Measurements from ENCODE around the gene STARD10. TPM values are rescaled to one million over a fixed set of nuclear protein-coding genes. Genes with fewer than 3 reads are reported as not detected.

STARD10 gene
- total and polyA plus RNA-seq, 9 donors = 36.8 to 56.1 (median 45.8) TPM

- Histone ChIP-seq H3K9me3 (no peaks in the 10 kb centered on the region), H3K36me3 (no peaks in the 10 kb centered on the region), H3K4me1 (ENCODE audit: insufficient read depth) (peaks cover 7% of the 10 kb centered on the region), H3K27ac (no peak overlapping the region), H3K27me3 (no peaks in the 10 kb centered on the region), H3K4me3 (no peak overlapping the region)
- DNase-seq = peak in 1 of 5 donors; percentile 30
- WGBS, 3 donors = 72 to 82% (median 73%) methylated on average over 7 of the region's 7 CpGs
- TF ChIP-seq EP300 (IDR thresholded peaks at IDR 0.05) = no peak
- no peak for TF ChIP-seq POLR2A (IDR thresholded peaks at IDR 0.05)
- TF ChIP-seq CTCF (IDR thresholded peaks at IDR 0.05) = no peak
- intact Hi-C loops (cut with DNase I) = no loop called here
Observed at GRCh38 chr11:72824020-72824419, 30.2 kb upstream of the STARD10 start.

- peaks cover 7% of the 10 kb centered on the region for H3K4me1 ChIP-seq (ENCODE audit: insufficient read depth)
- H3K27me3 ChIP-seq = no peaks in the 10 kb centered on the region
- peak overlapping the region in 1 of 2 donors; percentile 45 for H3K27ac ChIP-seq
- WGBS, 3 donors = 89 to 92% (median 89%) methylated on average over 9 of the region's 9 CpGs
- no peak overlapping the region for H3K4me3 ChIP-seq
- intact Hi-C loops (cut with DNase I) = no loop called here
- DNase-seq = peak in 4 of 5 donors; percentile 33 to 47 (median 40)
- H3K36me3 ChIP-seq = no peaks in the 10 kb centered on the region
- no peaks in the 10 kb centered on the region for H3K9me3 ChIP-seq
- no peak for TF ChIP-seq EP300 (IDR thresholded peaks at IDR 0.05)
- no peak for TF ChIP-seq CTCF (IDR thresholded peaks at IDR 0.05)
- no peak for TF ChIP-seq POLR2A (IDR thresholded peaks at IDR 0.05)
Observed at GRCh38 chr11:72823105-72823804, 29.4 kb upstream of the STARD10 start.

- no peaks in the 10 kb centered on the region for H3K9me3 ChIP-seq
- whole genome bisulfite sequencing, 3 donors = 4 to 5% (median 5%) methylated on average over 44 to 82 of the region's 82 CpGs
- H3K4me3 ChIP-seq = peak overlapping the region; percentile 41
- peak; percentile 92 to 97 (median 95) for DNase-seq
- intact Hi-C loops (cut with DNase I) = no loop called here
- peak overlapping the region; percentile 5 to 76 for H3K27ac ChIP-seq
- no peak for TF ChIP-seq EP300 (IDR thresholded peaks at IDR 0.05)
- peak; percentile 26 to 75 (median 65) for TF ChIP-seq CTCF (IDR thresholded peaks at IDR 0.05)
- H3K4me1 ChIP-seq (ENCODE audit: insufficient read depth) = peaks cover 5% of the 10 kb centered on the region
- H3K27me3 ChIP-seq = no peaks in the 10 kb centered on the region
- H3K36me3 ChIP-seq = no peaks in the 10 kb centered on the region
Observed at GRCh38 chr11:72821920-72822799, 28.3 kb upstream of the STARD10 start.

- WGBS, 3 donors = 29 to 57% (median 36%) methylated on average over 34 to 50 of the region's 50 CpGs
- Histone ChIP-seq H3K4me1 (ENCODE audit: insufficient read depth) (peaks cover 5% of the 10 kb centered on the region), H3K27ac (peak overlapping the region; percentile 5 to 76), H3K27me3 (no peaks in the 10 kb centered on the region), H3K36me3 (no peaks in the 10 kb centered on the region), H3K4me3 (peak overlapping the region; percentile 41), H3K9me3 (no peaks in the 10 kb centered on the region)
- intact Hi-C loops (cut with DNase I) = no loop called here
- TF ChIP-seq POLR2A (IDR thresholded peaks at IDR 0.05) (no peak), CTCF (IDR thresholded peaks at IDR 0.05) (no peak), EP300 (IDR thresholded peaks at IDR 0.05) (no peak)
- DNase-seq = peak in 3 of 5 donors; percentile 19 to 55 (median 49)
Observed at GRCh38 chr11:72821221-72821919, 27.5 kb upstream of the STARD10 start.
